Lower leg skin (tissue), 4 donors: ENCODE measurements around the gene HLA-G. TPM values are rescaled to one million over a fixed set of nuclear protein-coding genes. Genes with fewer than 3 reads are reported as not detected.
"Not testable (repeated sequence)": the region's sequence is repeated elsewhere in the genome, so short reads cannot be mapped to it uniquely, and the experiment has no call there.

Source experiments
- DNase-seq, 2 donors: peaks; one replicate each; pipeline ENCODE4 v3.0.0-alpha.2; 2019; ENCODE audit warnings: low spot score in 2 of 2
- H3K4me3 ChIP-seq: fragments of 200-600 bp; sonication (generic); 2 replicates; pipeline ENCODE4 v1.5.1; 2017; ENCODE audit warnings: mild to moderate bottlenecking, low read depth; ENCODE audit not compliant: poor library complexity, severe bottlenecking
- POLR2A ChIP-seq, 2 donors: fragments of 450-650 bp; IDR thresholded peaks; one replicate each; pipeline ENCODE4 v1.6.1; 2016 to 2017; ENCODE audit warnings: antibody characterized with exemption in 2 of 2, mild to moderate bottlenecking in 1 of 2, moderate library complexity in 1 of 2
- WGBS, 2 donors: methylation state at CpG; one replicate each; pipeline ENCODE4 v1.1.5; 2018; 5-methylcytosine and 5-hydroxymethylcytosine counted together
- intact Hi-C: fragments of 100-400 bp; cut with DNase I; formaldehyde crosslinking; loops from one replicate; pipeline ENCODE4 v1.15.0; 2023; ENCODE audit warnings: low total_unique reads
- total RNA-seq, 4 donors: library from RNA; depleted of rRNA; stranded (reverse); fragments of >200 nt; gene quantifications; one replicate each; pipeline ENCODE4 v1.1.0, GENCODE V29; 2016
- TF ChIP-seq, protein P1 (sequence below), 3 donors: fragments of 450-650 bp; IDR thresholded peaks; one replicate each; pipeline ENCODE4 v1.5.1; 2016; ENCODE audit warnings: antibody characterized with exemption in 3 of 3, mild to moderate bottlenecking in 3 of 3, moderate library complexity in 2 of 3

HLA-G gene
- total RNA-seq, 4 donors from 2014 or later = 0.29 TPM; not detected in 3

DNA sequence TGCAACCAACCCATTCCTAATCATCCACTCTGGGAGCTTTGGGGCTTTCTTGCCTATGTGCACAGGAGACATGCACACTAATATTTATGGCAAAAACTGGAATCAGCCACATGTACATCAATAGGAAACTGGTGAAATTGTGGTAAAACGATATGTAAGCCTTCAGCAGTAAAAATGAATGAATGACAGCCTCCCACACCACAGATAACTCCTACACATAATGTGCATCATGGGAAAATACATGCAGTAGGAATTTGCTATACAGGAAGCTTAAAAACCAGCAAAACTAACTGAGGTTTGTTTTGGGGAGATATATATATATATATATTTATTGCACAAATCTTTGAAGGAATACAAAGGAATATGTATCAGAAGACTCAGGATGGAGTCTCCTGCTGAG, 47.6 kb downstream of the HLA-G start:
- DNase-seq = no peak
- H3K4me3 ChIP-seq = no peak overlapping the region
- 88% methylated on average over 1 of the region's 1 CpG; no CpG with 5 or more reads in 1 of the 2 donors for WGBS, 2 donors
- intact Hi-C loops = no loop called here
- no peak for TF ChIP-seq POLR2A (IDR thresholded peaks at IDR 0.05)
- TF ChIP-seq, protein P1, sequence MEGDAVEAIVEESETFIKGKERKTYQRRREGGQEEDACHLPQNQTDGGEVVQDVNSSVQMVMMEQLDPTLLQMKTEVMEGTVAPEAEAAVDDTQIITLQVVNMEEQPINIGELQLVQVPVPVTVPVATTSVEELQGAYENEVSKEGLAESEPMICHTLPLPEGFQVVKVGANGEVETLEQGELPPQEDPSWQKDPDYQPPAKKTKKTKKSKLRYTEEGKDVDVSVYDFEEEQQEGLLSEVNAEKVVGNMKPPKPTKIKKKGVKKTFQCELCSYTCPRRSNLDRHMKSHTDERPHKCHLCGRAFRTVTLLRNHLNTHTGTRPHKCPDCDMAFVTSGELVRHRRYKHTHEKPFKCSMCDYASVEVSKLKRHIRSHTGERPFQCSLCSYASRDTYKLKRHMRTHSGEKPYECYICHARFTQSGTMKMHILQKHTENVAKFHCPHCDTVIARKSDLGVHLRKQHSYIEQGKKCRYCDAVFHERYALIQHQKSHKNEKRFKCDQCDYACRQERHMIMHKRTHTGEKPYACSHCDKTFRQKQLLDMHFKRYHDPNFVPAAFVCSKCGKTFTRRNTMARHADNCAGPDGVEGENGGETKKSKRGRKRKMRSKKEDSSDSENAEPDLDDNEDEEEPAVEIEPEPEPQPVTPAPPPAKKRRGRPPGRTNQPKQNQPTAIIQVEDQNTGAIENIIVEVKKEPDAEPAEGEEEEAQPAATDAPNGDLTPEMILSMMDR (IDR thresholded peaks at IDR 0.05) = no peak

DNA sequence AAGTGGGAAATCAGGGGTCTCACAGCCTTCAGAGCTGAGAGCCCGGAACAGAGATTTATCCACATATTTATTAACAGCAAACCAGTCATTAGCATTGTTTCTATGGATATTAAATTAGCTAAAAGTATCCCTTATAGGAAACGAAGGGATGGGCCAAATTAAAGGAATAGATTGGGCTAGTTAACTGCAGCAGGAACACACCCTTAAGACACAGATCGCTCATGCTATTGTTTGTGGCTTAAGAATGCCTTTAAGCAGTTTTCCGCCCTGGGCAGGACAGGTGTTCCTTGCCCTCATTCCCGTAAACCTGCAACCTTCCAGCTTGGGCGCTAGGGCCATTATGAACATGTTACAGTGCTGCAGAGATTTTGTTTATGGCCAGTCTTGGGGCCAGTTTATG, 48.1 kb downstream of the HLA-G start:
- intact Hi-C loops, H3K4me3 ChIP-seq, DNase-seq: not testable (repeated sequence)
- WGBS, 2 donors = 59 to 66% methylated on average over 6 of the region's 6 CpGs

Other genes with a start within 250 kb of the HLA-G start
- not detected for gene OR2H2, start 242.7 kb upstream of the HLA-G start, total RNA-seq
- 10 to 100 TPM; 15.0 to 49.5 (median 20.6) TPM for gene GABBR1, start 194.6 kb upstream of the HLA-G start, total RNA-seq
- not detected for gene MOG, start 170.7 kb upstream of the HLA-G start, total RNA-seq
- 1 to 10 TPM in 2 of 4 donors, under 1 TPM in 2; 0.15 to 4.8 (median 2.4) TPM for gene ZFP57, start 146.7 kb upstream of the HLA-G start, total RNA-seq
- 10 to 100 TPM; 65.9 to 97.8 (median 92.9) TPM for gene HLA-F, start 104.4 kb upstream of the HLA-G start, total RNA-seq
- 1,000 to 10,000 TPM in 1 of 4 donors, 100 to 1,000 TPM in 3; 530 to 1,047 (median 828) TPM for gene HLA-A, start 114.7 kb downstream of the HLA-G start, total RNA-seq
- 10 to 100 TPM; 27.4 to 37.8 (median 33.6) TPM for gene POLR1H, start 233.4 kb downstream of the HLA-G start, total RNA-seq
- 10 to 100 TPM; 32.2 to 38.2 (median 36.6) TPM for gene PPP1R11, start 239.4 kb downstream of the HLA-G start, total RNA-seq
- 100 to 1,000 TPM in 3 of 4 donors, 10 to 100 TPM in 1; 96.9 to 113 (median 108) TPM for gene RNF39, start 247.9 kb downstream of the HLA-G start, total RNA-seq